ENCODE data around the gene LRRC23.

DNA sequence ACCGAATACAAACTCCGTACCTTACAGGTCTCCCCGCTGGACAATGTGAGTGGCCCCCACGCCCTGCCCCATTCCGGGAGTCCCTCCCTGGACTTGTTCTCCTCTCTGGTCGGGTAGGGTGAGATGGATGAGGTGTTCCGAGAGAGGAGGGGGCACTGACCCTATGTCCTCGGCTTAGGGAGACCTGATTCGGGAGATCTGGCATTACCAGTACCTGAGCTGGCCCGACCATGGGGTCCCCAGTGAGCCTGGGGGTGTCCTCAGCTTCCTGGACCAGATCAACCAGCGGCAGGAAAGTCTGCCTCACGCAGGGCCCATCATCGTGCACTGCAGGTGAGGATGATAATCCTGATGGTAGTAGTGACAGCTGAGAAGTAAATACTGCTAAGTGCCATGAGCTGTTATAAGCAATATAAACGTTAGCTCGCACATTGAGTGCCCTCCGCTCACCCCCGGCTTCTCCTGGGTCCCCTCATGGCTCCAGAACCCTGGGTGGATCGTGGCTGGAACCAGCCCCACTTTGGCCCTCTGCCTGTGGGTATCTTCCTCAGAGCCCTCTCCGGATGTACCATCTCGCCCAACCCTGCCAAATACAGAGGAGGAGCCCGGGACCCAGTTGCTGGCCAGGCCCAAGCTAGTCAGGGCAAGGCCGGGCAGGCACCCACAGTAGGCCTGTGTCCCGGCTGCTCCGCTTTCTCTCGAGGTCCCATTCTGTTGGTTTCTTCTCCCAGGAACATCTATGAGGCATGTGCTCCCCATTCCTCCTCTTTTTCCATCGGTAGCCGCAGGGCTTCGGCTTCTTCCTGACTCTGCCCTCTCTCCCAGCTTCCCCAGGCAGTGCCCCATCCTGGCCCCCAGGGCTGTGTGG, 53.4 kb downstream of the LRRC23 start:
- TF ChIP-seq ARNT (IDR thresholded peaks at IDR 0.05): no peak
- TF ChIP-seq, protein P1, sequence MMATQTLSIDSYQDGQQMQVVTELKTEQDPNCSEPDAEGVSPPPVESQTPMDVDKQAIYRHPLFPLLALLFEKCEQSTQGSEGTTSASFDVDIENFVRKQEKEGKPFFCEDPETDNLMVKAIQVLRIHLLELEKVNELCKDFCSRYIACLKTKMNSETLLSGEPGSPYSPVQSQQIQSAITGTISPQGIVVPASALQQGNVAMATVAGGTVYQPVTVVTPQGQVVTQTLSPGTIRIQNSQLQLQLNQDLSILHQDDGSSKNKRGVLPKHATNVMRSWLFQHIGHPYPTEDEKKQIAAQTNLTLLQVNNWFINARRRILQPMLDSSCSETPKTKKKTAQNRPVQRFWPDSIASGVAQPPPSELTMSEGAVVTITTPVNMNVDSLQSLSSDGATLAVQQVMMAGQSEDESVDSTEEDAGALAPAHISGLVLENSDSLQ (IDR thresholded peaks at IDR 0.05): no peak
- no peak for TF ChIP-seq BHLHE40 (IDR thresholded peaks at IDR 0.05; ENCODE audit: borderline replicate concordance)
- no peak for TF ChIP-seq SUZ12 (IDR thresholded peaks at IDR 0.05)
- no peak for TF ChIP-seq FOXM1 (IDR thresholded peaks at IDR 0.05; ENCODE audit: borderline replicate concordance)
- no peak for TF ChIP-seq CTBP1 (IDR thresholded peaks at IDR 0.05; ENCODE audit: borderline replicate concordance)
- no peak for TF ChIP-seq HDGF (IDR thresholded peaks at IDR 0.05; ENCODE audit: borderline replicate concordance)
- no peak for TF ChIP-seq FOXK2 (IDR thresholded peaks at IDR 0.05)
- TF ChIP-seq TARDBP (IDR thresholded peaks at IDR 0.05): no peak
- no peak for TF ChIP-seq ZNF384 (IDR thresholded peaks at IDR 0.05)
